ENCODE data around the gene ZNF628.

Gene ZNF628

DNA sequence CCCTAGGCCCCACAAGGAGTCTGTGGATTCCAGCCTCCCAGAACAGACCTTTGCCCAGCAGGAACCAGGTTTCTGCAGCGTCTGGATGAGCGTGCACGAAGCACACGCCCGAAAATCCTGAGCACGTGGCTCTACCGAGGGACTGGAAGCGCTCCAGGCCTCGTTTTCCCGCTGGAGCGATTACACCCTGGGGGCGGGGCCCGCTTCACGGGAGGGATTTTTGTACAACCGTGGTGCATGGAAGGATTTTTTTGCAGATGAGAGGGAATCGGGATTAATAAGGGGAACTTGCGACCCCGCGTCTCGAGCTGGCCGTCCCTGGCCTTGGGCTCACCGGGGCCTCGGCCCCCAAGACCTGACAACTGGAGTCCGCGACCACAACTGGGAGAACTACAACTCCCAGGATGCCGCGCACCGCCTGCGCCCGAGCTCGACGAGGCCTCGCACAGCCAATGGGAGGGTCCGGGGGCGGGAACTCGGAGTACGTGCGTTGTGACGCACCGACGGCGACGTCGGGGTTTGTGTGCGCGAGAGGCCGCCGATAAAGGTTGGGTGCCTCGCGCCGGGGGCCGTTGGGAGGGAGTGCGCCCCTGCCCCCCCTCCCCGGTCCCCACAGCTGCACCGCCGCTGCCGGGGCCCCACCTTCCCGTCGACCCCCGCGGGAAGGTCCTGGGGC lies at the start of gene ZNF628:
ZNF628 (plus strand) TSS at position 518 of the 676 bp plus-strand sequence. CDS start 3,294 bp downstream, outside the sequence.
- ATAC-seq (ENCODE audit: insufficient read depth, low read depth) (peak; percentile 91), DNase-seq (peak; percentile 99)
- H3K36me3 ChIP-seq (ENCODE audit: insufficient read depth, low read length): peaks cover 6% of the 10 kb centered on the region
- H3K9ac ChIP-seq (ENCODE audit: low read depth, low read length): peak within 1 kb of the TSS; percentile 87
- H2AFZ ChIP-seq (ENCODE audit: low read depth, low read length): peak within 1 kb of the TSS; percentile 76
- peak within 1 kb of the TSS; percentile 77 to 85 for H3K4me3 ChIP-seq (ENCODE audit: low read depth in 1 of 2, low read length in 2 of 2)
- H3K4me1 ChIP-seq (ENCODE audit: insufficient read depth, low read length): peaks cover 41% of the 10 kb centered on the region
- H3K9me3 ChIP-seq (ENCODE audit: insufficient read depth, low read length, severe bottlenecking): no peaks in the 10 kb centered on the region
- H4K20me1 ChIP-seq (ENCODE audit: insufficient read depth, low read length): peaks cover 13% of the 10 kb centered on the region
- peak within 1 kb of the TSS; percentile 79 for H3K4me2 ChIP-seq (ENCODE audit: insufficient read depth, low read length)
- no peak for TF ChIP-seq EZH2 (IDR thresholded peaks at IDR 0.05; ENCODE audit: borderline replicate concordance, low read depth, low read length, severe bottlenecking)
- TF ChIP-seq, protein P1, sequence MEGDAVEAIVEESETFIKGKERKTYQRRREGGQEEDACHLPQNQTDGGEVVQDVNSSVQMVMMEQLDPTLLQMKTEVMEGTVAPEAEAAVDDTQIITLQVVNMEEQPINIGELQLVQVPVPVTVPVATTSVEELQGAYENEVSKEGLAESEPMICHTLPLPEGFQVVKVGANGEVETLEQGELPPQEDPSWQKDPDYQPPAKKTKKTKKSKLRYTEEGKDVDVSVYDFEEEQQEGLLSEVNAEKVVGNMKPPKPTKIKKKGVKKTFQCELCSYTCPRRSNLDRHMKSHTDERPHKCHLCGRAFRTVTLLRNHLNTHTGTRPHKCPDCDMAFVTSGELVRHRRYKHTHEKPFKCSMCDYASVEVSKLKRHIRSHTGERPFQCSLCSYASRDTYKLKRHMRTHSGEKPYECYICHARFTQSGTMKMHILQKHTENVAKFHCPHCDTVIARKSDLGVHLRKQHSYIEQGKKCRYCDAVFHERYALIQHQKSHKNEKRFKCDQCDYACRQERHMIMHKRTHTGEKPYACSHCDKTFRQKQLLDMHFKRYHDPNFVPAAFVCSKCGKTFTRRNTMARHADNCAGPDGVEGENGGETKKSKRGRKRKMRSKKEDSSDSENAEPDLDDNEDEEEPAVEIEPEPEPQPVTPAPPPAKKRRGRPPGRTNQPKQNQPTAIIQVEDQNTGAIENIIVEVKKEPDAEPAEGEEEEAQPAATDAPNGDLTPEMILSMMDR (IDR thresholded peaks at IDR 0.05; ENCODE audit: borderline replicate concordance, extremely low read depth, low read length, poor library complexity, severe bottlenecking): no peak
- H3K79me2 ChIP-seq (ENCODE audit: insufficient read depth, low read length): peaks cover 38% of the 10 kb centered on the region
- H3K27ac ChIP-seq (ENCODE audit: low read length): peak within 1 kb of the TSS; percentile 90
- H3K27me3 ChIP-seq (ENCODE audit: insufficient read depth, low read length, poor library complexity): no peaks in the 10 kb centered on the region

DNA sequence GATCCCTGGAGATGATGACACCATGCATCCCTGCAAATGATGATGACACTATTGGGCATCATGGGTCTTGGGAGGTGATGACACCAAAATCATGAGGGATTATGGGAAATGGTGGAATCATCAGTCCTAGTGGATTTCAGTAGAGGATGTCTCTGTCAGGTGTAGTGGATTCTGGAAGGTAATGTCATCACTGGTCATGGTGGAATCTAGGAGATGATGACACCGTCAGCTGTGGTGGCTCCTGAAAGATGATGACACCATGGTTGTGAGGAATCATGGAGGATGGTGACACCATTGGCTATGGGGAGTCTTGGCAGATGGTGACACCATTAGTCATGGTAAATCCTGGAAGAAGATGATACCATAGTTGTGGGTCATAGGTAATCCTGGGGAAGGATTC lies 45.2 kb upstream of the ZNF628 start:
- H3K4me3 ChIP-seq (ENCODE audit: low read depth in 1 of 2, low read length in 2 of 2): no peak overlapping the region
- DNase-seq (no peak), ATAC-seq (ENCODE audit: insufficient read depth, low read depth) (no peak)
- H4K20me1 ChIP-seq (ENCODE audit: insufficient read depth, low read length): no peaks in the 10 kb centered on the region
- no peak overlapping the region for H3K4me2 ChIP-seq (ENCODE audit: insufficient read depth, low read length)
- no peaks in the 10 kb centered on the region for H3K27me3 ChIP-seq (ENCODE audit: insufficient read depth, low read length, poor library complexity)
- H3K36me3 ChIP-seq (ENCODE audit: insufficient read depth, low read length): no peaks in the 10 kb centered on the region
- no peak for TF ChIP-seq EZH2 (IDR thresholded peaks at IDR 0.05; ENCODE audit: borderline replicate concordance, low read depth, low read length, severe bottlenecking)
- no peak overlapping the region for H2AFZ ChIP-seq (ENCODE audit: low read depth, low read length)
- H3K27ac ChIP-seq (ENCODE audit: low read length): no peak overlapping the region
- no peaks in the 10 kb centered on the region for H3K79me2 ChIP-seq (ENCODE audit: insufficient read depth, low read length)
- no peak overlapping the region for H3K9ac ChIP-seq (ENCODE audit: low read depth, low read length)
- H3K9me3 ChIP-seq (ENCODE audit: insufficient read depth, low read length, severe bottlenecking): no peaks in the 10 kb centered on the region
- H3K4me1 ChIP-seq (ENCODE audit: insufficient read depth, low read length): no peaks in the 10 kb centered on the region

DNA sequence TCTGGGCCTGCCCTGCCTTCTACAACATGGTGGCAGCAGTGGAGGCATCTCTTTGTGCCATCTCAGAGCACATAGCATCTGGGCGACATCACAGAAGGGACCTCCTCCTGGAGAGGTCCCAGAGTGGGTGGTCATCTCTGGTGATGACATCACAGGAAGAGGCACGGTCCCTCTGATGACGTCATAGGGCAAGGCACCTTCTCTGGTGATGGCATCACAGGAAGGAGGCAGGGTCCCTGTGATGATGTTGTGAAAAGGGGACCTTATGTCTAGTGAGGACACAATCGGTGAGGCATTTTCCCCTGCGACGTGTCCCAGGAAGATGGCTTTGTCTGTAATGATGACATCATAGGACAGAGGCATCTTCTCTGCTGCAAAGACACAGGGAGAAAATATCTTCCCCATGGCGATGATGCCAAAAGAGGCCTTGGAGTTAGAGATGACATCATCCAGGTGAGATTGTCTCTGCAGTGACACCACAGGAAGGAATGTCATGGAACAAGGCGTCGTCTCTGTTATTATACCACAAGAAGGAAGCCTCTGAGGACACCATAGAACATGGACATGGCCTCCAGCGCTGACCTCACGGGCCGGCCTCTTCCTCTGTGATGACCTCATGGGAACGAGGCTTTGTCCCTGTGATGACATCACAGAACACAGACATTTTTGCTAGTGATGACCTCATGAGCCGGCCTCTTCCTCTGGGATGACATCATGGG lies 44.0 kb upstream of the ZNF628 start:
- TF ChIP-seq EZH2 (IDR thresholded peaks at IDR 0.05; ENCODE audit: borderline replicate concordance, low read depth, low read length, severe bottlenecking): no peak
- TF ChIP-seq, protein P1 (IDR thresholded peaks at IDR 0.05; ENCODE audit: borderline replicate concordance, extremely low read depth, low read length, poor library complexity, severe bottlenecking): no peak
- H3K9ac ChIP-seq (ENCODE audit: low read depth, low read length): no peak overlapping the region
- H3K27ac ChIP-seq (ENCODE audit: low read length): no peak overlapping the region
- H4K20me1 ChIP-seq (ENCODE audit: insufficient read depth, low read length): no peaks in the 10 kb centered on the region
- no peaks in the 10 kb centered on the region for H3K4me1 ChIP-seq (ENCODE audit: insufficient read depth, low read length)
- H2AFZ ChIP-seq (ENCODE audit: low read depth, low read length): no peak overlapping the region
- no peaks in the 10 kb centered on the region for H3K9me3 ChIP-seq (ENCODE audit: insufficient read depth, low read length, severe bottlenecking)
- H3K4me3 ChIP-seq (ENCODE audit: low read depth in 1 of 2, low read length in 2 of 2): no peak overlapping the region
- H3K36me3 ChIP-seq (ENCODE audit: insufficient read depth, low read length): no peaks in the 10 kb centered on the region
- no peaks in the 10 kb centered on the region for H3K27me3 ChIP-seq (ENCODE audit: insufficient read depth, low read length, poor library complexity)
- no peaks in the 10 kb centered on the region for H3K79me2 ChIP-seq (ENCODE audit: insufficient read depth, low read length)
- ATAC-seq (ENCODE audit: insufficient read depth, low read depth) (no peak), DNase-seq (no peak)
- no peak overlapping the region for H3K4me2 ChIP-seq (ENCODE audit: insufficient read depth, low read length)

DNA sequence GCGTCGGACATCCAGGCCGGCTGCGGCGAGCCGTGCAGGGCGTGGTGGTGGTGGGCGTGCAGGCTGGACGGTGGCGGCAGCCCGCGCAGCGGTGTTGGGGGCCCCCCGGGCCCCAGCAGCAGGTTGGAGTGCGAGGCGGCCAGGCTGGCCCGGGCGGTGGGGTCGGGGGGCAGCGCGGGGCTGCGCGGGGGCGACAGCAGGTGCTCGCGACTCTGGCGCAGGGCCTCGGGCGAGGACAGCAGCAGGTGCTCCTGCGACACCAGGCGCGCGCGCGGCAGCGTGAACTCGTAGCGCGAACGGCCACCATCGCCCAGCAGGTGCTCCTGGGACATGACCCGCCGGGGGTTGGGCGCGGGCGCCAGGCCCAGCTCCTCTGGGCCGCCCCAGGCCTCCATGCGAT lies 43.1 kb upstream of the ZNF628 start:
- Histone ChIP-seq H3K27ac (ENCODE audit: low read length) (no peak overlapping the region), H4K20me1 (ENCODE audit: insufficient read depth, low read length) (no peaks in the 10 kb centered on the region), H3K79me2 (ENCODE audit: insufficient read depth, low read length) (no peaks in the 10 kb centered on the region), H3K36me3 (ENCODE audit: insufficient read depth, low read length) (no peaks in the 10 kb centered on the region), H2AFZ (ENCODE audit: low read depth, low read length) (no peak overlapping the region), H3K4me2 (ENCODE audit: insufficient read depth, low read length) (no peak overlapping the region), H3K9ac (ENCODE audit: low read depth, low read length) (no peak overlapping the region), H3K4me1 (ENCODE audit: insufficient read depth, low read length) (no peaks in the 10 kb centered on the region), H3K4me3 (ENCODE audit: low read depth in 1 of 2, low read length in 2 of 2) (no peak overlapping the region), H3K9me3 (ENCODE audit: insufficient read depth, low read length, severe bottlenecking) (no peaks in the 10 kb centered on the region), H3K27me3 (ENCODE audit: insufficient read depth, low read length, poor library complexity) (no peaks in the 10 kb centered on the region)
- TF ChIP-seq EZH2 (IDR thresholded peaks at IDR 0.05; ENCODE audit: borderline replicate concordance, low read depth, low read length, severe bottlenecking): no peak
- TF ChIP-seq, protein P1 (IDR thresholded peaks at IDR 0.05; ENCODE audit: borderline replicate concordance, extremely low read depth, low read length, poor library complexity, severe bottlenecking): no peak
- ATAC-seq (ENCODE audit: insufficient read depth, low read depth) (no peak), DNase-seq (no peak)

Measured in DND-41 (cell line).